D721Med (cell line): ENCODE data around the gene RGPD3.

Experiments used
- DNase-seq: peaks from one replicate; pipeline ENCODE4 v3.0.0; 2011; ENCODE audit warnings: low spot score; ENCODE audit not compliant: insufficient read length
- FAIRE-seq: peaks from 2 replicates; lab custom pipeline; 2011; peaks lifted over from hg19 to GRCh38; lab: Jason Lieb, UNC
- TF ChIP-seq, protein P1 (sequence below): IDR thresholded peaks from 2 replicates; pipeline ENCODE4 v1.5.1; 2012; ENCODE audit warnings: mild to moderate bottlenecking, control low read depth; ENCODE audit not compliant: insufficient read depth; ENCODE audit errors: missing control alignments

Gene RGPD3

DNA sequence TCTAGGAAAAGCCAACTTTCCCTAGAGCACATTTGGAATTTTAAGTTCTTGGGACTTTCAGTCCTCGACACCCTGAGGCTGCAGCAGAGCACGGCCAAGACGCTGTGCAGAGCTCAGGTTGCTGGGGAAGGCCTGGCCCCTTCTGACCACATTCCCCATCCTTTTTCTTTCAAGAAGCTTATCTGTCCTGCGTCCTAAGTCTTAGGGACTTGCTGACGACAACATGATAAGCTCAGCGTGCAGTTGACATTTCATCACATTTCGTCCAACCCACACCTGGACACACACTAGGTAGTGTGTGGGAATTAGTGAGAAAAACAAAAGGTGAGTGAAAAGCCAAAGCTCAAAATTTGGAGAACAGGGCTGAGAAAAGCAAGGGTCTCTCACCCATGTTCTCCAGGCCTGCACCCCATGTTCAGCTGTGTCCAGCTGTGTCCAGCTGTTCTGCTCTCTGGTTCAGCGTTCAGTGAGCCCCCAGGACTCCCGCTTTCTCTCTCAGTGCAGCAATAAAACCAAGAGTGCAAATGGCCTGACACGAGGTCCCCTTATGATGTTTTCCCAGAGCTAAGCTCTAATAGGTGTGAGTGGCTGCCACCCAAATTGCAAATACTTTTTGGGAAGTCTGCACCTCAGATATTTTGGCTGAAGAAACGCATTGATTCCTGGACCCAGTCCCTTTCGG lies 101.9 kb downstream of the RGPD3 start:
- FAIRE-seq (no peak), DNase-seq (no peak)
- TF ChIP-seq, protein P1, sequence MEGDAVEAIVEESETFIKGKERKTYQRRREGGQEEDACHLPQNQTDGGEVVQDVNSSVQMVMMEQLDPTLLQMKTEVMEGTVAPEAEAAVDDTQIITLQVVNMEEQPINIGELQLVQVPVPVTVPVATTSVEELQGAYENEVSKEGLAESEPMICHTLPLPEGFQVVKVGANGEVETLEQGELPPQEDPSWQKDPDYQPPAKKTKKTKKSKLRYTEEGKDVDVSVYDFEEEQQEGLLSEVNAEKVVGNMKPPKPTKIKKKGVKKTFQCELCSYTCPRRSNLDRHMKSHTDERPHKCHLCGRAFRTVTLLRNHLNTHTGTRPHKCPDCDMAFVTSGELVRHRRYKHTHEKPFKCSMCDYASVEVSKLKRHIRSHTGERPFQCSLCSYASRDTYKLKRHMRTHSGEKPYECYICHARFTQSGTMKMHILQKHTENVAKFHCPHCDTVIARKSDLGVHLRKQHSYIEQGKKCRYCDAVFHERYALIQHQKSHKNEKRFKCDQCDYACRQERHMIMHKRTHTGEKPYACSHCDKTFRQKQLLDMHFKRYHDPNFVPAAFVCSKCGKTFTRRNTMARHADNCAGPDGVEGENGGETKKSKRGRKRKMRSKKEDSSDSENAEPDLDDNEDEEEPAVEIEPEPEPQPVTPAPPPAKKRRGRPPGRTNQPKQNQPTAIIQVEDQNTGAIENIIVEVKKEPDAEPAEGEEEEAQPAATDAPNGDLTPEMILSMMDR = no peak

DNA sequence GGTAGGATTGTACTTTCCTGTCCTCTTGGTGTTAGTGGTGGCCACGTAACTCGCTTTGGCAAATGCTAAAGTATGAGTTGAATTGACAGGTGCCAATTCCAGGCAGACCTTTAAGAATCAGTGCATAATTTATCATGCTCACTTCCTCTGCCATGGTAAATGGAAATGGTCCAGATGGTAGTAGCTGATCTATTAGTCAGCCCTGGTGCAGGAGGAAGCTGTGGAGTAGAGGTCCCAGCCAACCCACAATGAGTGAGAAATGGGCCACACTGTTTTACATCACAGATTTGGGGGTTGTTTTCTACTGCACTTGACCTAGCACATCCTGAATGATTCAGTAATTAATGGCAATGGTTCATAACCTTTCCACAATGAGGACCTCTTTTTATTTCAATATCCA lies 104.4 kb downstream of the RGPD3 start:
- TF ChIP-seq, protein P1 = no peak
- no peak for FAIRE-seq
- no peak for DNase-seq

DNA sequence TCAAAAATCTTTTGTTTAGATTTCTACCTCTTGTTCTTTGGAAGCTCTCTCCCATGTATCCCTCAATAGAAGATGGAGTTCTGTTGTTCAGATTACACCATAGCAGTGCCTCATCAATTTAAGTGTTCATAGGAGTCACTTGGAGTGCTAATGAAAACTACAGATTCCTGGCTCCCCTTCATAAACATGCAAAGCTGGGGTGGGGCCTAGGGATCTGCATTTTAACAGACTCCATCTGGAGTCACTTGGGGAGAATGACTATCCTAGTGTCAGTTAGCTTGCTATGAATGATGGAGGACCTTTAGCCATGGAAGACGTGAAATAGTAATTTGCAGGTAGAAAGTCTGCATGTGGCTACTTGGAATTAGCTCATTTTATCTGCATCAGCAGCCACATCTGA lies 105.4 kb downstream of the RGPD3 start:
- FAIRE-seq (no peak), DNase-seq (no peak)
- TF ChIP-seq, protein P1 = no peak

DNA sequence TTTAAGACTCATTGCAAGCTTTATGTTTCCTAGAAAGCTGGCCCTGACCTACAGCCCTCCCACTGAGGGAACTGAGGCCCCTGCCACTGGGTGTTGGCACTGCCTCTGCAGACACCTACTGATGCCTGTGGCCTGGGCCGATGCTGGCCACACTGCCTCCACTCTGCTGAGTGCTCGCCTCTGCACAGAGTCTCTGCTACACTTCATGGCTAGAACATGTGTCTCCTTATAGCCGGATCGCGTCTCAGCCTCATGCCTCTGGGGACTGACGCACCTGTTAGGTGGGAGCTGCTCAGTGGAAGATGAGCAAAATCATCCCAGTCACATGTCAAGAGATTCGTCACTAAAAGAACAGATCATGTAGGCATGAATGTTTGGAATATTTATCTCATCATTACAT lies 108.7 kb downstream of the RGPD3 start:
- FAIRE-seq (no peak), DNase-seq (no peak)
- TF ChIP-seq, protein P1 = no peak

DNA sequence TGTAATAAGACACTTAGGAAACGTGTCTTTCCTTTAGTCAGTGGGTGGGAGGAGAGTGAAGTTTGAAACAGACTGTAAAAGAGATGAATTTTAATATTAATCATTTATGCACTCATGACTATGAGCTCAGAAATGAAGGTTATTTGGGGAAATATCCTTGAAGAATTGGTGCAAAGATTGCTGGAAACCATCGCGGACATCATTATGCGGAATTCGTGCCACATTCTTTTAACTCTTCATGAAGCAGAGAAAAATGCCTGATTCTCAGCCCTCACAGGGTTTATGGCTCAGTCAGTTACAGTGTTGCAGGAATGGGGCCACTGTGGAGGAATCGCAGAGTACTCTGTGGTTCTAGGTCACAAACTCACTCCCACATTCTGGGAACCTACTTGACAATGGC lies 109.7 kb downstream of the RGPD3 start:
- FAIRE-seq = no peak
- no peak for DNase-seq
- TF ChIP-seq, protein P1 = no peak

DNA sequence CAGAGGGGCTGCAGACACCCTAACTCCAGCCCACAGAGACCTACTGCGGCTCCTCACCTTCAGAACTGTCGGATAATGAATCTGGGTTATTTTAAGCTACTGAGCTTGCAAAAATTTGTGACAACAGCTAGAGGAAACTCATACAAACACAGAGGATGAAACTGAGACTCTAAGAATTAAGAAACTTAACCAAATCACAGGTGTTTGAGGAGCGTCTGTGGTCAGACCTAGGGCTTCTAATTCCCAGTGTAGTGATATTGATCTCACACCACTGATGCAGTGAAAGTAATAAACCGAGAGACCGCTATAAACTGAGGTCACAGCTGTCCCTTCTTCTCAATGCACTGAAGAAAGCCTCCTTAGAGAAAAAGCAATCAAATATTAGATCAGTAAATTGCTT lies 110.1 kb downstream of the RGPD3 start:
- TF ChIP-seq, protein P1 = no peak
- DNase-seq = no peak
- FAIRE-seq = no peak

DNA sequence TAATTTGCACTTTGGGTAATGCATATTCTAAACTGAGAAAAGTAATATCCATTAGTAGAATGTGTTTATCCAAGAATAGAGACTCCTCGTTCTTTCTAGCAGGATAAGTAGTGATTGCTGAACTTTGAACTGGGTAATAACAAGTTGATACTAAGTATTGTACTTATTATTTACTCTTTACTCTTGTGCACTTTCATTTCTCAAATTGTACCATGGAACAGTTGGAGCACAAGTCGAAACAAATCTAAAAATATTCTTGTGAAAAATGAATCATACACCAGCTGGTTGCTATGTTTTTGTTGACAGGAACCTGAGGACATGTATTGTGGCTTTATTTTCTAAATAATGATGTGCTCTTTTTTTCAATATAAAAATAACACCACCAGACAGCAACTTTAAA lies 111.9 kb downstream of the RGPD3 start:
- no peak for FAIRE-seq
- TF ChIP-seq, protein P1 = no peak
- no peak for DNase-seq
